HepG2 (cell line): ENCODE data around the gene PTPRE. TPM values are rescaled to one million over a fixed set of nuclear protein-coding genes. Genes with fewer than 3 reads are reported as not detected.

Experiments
- ATAC-seq: fragments of 200-7000 bp; cut with Tn5 transposase; 3 replicates; pipeline ENCODE4 v1.9.1; 2020; ENCODE audit warnings: mild to moderate bottlenecking, moderate library complexity
- BruUV-seq: library from RNA; stranded (reverse); fragments of 400-500 nt; replicated peaks from 2 replicates; lab custom pipeline; 2021; lab: Mats Ljungman, UMichigan
- CTCF ChIA-PET: fragments of 300-600 bp; formaldehyde crosslinking; extraction: SDS; loops from one replicate; lab custom pipeline; 2021; ENCODE audit warnings: low total read pairs, inconsistent platforms, low intra/inter-chr PET ratio; lab: Yijun Ruan, JAX
- POLR2A ChIA-PET: fragments of 350-600 bp; sonication (Branson Sonifier 250); formaldehyde crosslinking; loops from one replicate; lab custom pipeline; 2020; ENCODE audit warnings: antibody characterized with exemption, inconsistent platforms; lab: Yijun Ruan, JAX
- DNase-seq: peaks from one replicate; pipeline ENCODE4 v3.0.0-alpha.2; 2015; ENCODE audit warnings: low spot score
- FAIRE-seq: peaks from 3 replicates; lab custom pipeline; 2011; peaks lifted over from hg19 to GRCh38; lab: Jason Lieb, UNC
- H2AFZ ChIP-seq: one replicate; pipeline ENCODE4 v1.6.1; 2011; ENCODE audit warnings: low read length, inconsistent platforms
- H3K27ac ChIP-seq: fragments of 300-600 bp; 3 replicates; pipeline ENCODE4 v1.8.0; 2011; ENCODE audit warnings: mixed run types, mild to moderate bottlenecking, mixed read lengths, low read length, inconsistent platforms; ENCODE audit not compliant: insufficient read depth; ENCODE audit errors: extremely low read length
- H3K27me3 ChIP-seq, 2 experiments: fragments of 200-600 bp in 1 of 2; 2 replicates in 1 of 2; 3 replicates in 1 of 2; pipeline versions ENCODE4 v1.6.0 to v1.8.0; 2011; ENCODE audit warnings: low read length in 2 of 2, mild to moderate bottlenecking in 2 of 2, moderate library complexity in 2 of 2, inconsistent platforms in 1 of 2; ENCODE audit not compliant: insufficient read depth in 2 of 2, control insufficient read depth in 1 of 2
- H3K36me3 ChIP-seq, 2 experiments: fragments of 200-600 bp in 1 of 2; replicated peaks in 1 of 2; 2 replicates in 1 of 2; 3 replicates in 1 of 2; pipeline versions ENCODE4 v1.5.1 to v1.8.0; 2011; ENCODE audit warnings: low read length in 2 of 2, inconsistent platforms in 1 of 2; ENCODE audit not compliant: insufficient read depth in 2 of 2, control insufficient read depth in 1 of 2
- H3K4me1 ChIP-seq: 2 replicates; pipeline ENCODE4 v1.5.1; 2012; ENCODE audit warnings: low read length, inconsistent platforms; ENCODE audit not compliant: insufficient read depth
- H3K4me2 ChIP-seq: 2 replicates; pipeline ENCODE4 v1.6.0; 2011; ENCODE audit warnings: low read depth, low read length, inconsistent platforms
- H3K4me3 ChIP-seq, 3 experiments: fragments of 200-600 bp in 1 of 3; sonication (generic), shearing (Covaris generic) in 1 of 3; replicated peaks in 1 of 3; 2 replicates each; pipeline ENCODE4 v1.5.1; 2011 to 2016; ENCODE audit warnings: low read length in 3 of 3, inconsistent platforms in 2 of 3, low read depth in 2 of 3, mild to moderate bottlenecking in 2 of 3, control low read depth in 1 of 3, mixed read lengths in 1 of 3; ENCODE audit not compliant: insufficient read depth in 1 of 3
- H3K79me2 ChIP-seq: one replicate; pipeline ENCODE4 v1.6.1; 2011; ENCODE audit warnings: low read length, inconsistent platforms; ENCODE audit not compliant: insufficient read depth
- H3K9ac ChIP-seq: 2 replicates; pipeline ENCODE4 v1.6.0; 2011; ENCODE audit warnings: mild to moderate bottlenecking, low read depth, low read length, inconsistent platforms; ENCODE audit not compliant: insufficient read depth
- H3K9me3 ChIP-seq: 2 replicates; pipeline ENCODE4 v1.5.1; 2012; ENCODE audit warnings: mild to moderate bottlenecking, low read length
- H4K20me1 ChIP-seq: 2 replicates; pipeline ENCODE4 v1.6.0; 2011; ENCODE audit warnings: inconsistent platforms, mild to moderate bottlenecking, low read length, moderate library complexity; ENCODE audit not compliant: insufficient read depth
- CEBPB ChIP-seq: IDR thresholded peaks from 2 replicates; pipeline ENCODE4 v1.6.1; 2011; ENCODE audit warnings: low read depth, low read length, improper control_type of control experiment, borderline replicate concordance
- FOXA3 ChIP-seq: IDR thresholded peaks from 2 replicates; pipeline ENCODE4 v1.6.1; 2016; ENCODE audit warnings: missing genetic modification reagents, missing compliant biosample characterization
- HNF4A ChIP-seq: sonication (generic); formaldehyde crosslinking; IDR thresholded peaks from 2 replicates; pipeline ENCODE4 v1.4.0; 2020; ENCODE audit warnings: missing genetic modification reagents
- NCOR1 ChIP-seq: fragments of 200-600 bp; sonication (generic); IDR thresholded peaks from 2 replicates; pipeline ENCODE4 v1.7.0; 2017; ENCODE audit warnings: antibody characterized with exemption, low read length, borderline replicate concordance
- NR2F6 ChIP-seq, 2 experiments: IDR thresholded peaks; 2 replicates each; pipeline ENCODE4 v1.6.1; 2016; ENCODE audit warnings: antibody characterized with exemption in 1 of 2, mild to moderate bottlenecking in 1 of 2
- RAD21 ChIP-seq: fragments of 450-650 bp; formaldehyde crosslinking; IDR thresholded peaks from 2 replicates; pipeline ENCODE4 v1.5.0; 2020; ENCODE audit warnings: mild to moderate bottlenecking
- SALL1 ChIP-seq: sonication (generic); formaldehyde crosslinking; IDR thresholded peaks from 2 replicates; pipeline ENCODE4 v1.8.0; 2022; ENCODE audit warnings: mild to moderate bottlenecking, missing genetic modification reagents
- SNAI1 ChIP-seq: sonication (generic); formaldehyde crosslinking; IDR thresholded peaks from 2 replicates; pipeline ENCODE4 v1.5.0; 2020; ENCODE audit warnings: mild to moderate bottlenecking, missing genetic modification reagents, borderline replicate concordance
- TCF7L2 ChIP-seq: IDR thresholded peaks from 2 replicates; pipeline ENCODE4 v1.6.1; 2011; ENCODE audit warnings: mild to moderate bottlenecking, low read depth, low read length, moderate library complexity
- ZKSCAN8 ChIP-seq: IDR thresholded peaks from 2 replicates; pipeline ENCODE4 v1.6.1; 2016; ENCODE audit warnings: borderline replicate concordance, missing genetic modification reagents, missing compliant biosample characterization
- ZNF644 ChIP-seq: IDR thresholded peaks from 2 replicates; pipeline ENCODE4 v1.6.1; 2016; ENCODE audit warnings: low read depth
- ZNF766 ChIP-seq: sonication (generic); formaldehyde crosslinking; IDR thresholded peaks from 2 replicates; pipeline ENCODE4 v1.5.0; 2020; ENCODE audit warnings: missing genetic modification reagents, borderline replicate concordance
- WGBS: methylation state at CpG from one replicate; pipeline ENCODE4 v1.1.6; 2017; ENCODE audit warnings: low lambda C conversion rate; 5-methylcytosine and 5-hydroxymethylcytosine counted together
- in situ Hi-C: cut with HindIII; loops from 2 replicates; pipeline ENCODE4 v1.10.0; 2017; ENCODE audit warnings: low pct_unique_long_range_greater_than_20kb; ENCODE audit not compliant: extremely low pct_ligation_motif_present
- intact Hi-C: fragments of 100-400 bp; cut with micrococcal nuclease; formaldehyde crosslinking; loops from one replicate; pipeline ENCODE4 v1.10.0; 2022; ENCODE audit not compliant: unreplicated experiment
- polyA plus RNA-seq, 8 experiments: library from polyadenylated mRNA; depleted of rRNA in 3 of 8; stranded (reverse) in 7 of 8; unstranded in 1 of 8; fragments of >200 nt; fragmentation: Illumina TruSeq in 4 of 8; extraction: Trizol in 4 of 8; gene quantifications; 2 replicates each; pipeline versions ENCODE4 v1.2.1 to v1.2.3, GENCODE V29; 2011 to 2016; ENCODE audit warnings: low read depth in 4 of 8, missing spikeins in 1 of 8, mixed read lengths in 1 of 8; ENCODE audit not compliant: insufficient read depth in 1 of 8
- total RNA-seq, 5 experiments: library from RNA; depleted of rRNA; stranded (reverse); fragments of >200 nt; fragmentation: Illumina TruSeq; extraction: Trizol; gene quantifications; 2 replicates each; pipeline ENCODE4 v1.2.3, GENCODE V29; 2016; ENCODE audit warnings: low read depth in 1 of 5
- TF ChIP-seq, protein P1 (sequence below): sonication (generic); formaldehyde crosslinking; IDR thresholded peaks from 2 replicates; pipeline ENCODE4 v1.8.0; 2022; ENCODE audit warnings: missing genetic modification reagents, mild to moderate bottlenecking, moderate library complexity, borderline replicate concordance
- TF ChIP-seq, protein P2 (sequence below): sonication (generic); formaldehyde crosslinking; IDR thresholded peaks from 2 replicates; pipeline ENCODE4 v1.4.0; 2020; ENCODE audit warnings: low read depth, mild to moderate bottlenecking, missing genetic modification reagents
- TF ChIP-seq, protein P3 (sequence below): IDR thresholded peaks from 2 replicates; pipeline ENCODE4 v1.6.1; 2012; ENCODE audit warnings: inconsistent platforms
- TF ChIP-seq, protein P4 (sequence below): IDR thresholded peaks from 2 replicates; pipeline ENCODE4 v1.4.0; 2020; ENCODE audit warnings: mild to moderate bottlenecking, missing genetic modification reagents

Gene PTPRE
- total and polyA plus RNA-seq, 2 of the 13 experiments (the other 11 are each of a cell fraction or from before 2014, with no cell fraction given): 0.01 to 0.02 TPM

DNA sequence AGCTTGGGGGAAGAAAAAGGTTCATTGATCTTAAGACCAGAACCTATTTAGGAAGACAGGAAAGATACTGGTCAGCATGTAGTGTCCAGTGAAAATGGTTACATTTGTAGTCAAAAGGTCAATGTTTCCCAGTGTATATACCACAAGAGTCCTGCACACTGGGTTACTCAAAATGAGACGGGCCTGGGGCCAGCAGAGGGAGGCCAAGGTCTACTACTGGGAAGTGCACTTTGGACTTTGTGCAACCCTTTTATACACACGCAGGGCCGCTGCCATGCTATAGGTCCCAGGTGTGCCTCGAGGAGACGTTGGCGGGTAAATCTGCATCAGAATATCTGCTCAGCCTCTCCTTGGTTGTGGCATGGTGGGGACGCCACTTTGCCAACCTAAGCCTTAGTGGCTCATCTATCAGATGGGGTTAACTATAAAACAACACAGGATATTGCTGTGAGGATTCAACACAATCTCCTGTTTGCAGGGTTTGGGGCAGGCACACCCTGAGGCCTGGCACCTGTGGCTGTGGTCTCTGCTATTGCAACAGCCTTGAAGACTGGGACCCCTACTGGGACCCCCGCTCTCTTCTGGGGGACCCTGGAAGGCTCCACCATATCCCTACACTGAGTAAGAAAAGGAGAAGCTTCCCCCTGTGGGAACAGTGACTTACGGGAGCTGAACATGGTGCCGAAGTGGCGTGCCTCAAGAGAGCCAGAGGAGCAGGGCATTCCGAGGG lies 33.9 kb upstream of the PTPRE start:
- FAIRE-seq: no peak
- TF ChIP-seq, protein P1, sequence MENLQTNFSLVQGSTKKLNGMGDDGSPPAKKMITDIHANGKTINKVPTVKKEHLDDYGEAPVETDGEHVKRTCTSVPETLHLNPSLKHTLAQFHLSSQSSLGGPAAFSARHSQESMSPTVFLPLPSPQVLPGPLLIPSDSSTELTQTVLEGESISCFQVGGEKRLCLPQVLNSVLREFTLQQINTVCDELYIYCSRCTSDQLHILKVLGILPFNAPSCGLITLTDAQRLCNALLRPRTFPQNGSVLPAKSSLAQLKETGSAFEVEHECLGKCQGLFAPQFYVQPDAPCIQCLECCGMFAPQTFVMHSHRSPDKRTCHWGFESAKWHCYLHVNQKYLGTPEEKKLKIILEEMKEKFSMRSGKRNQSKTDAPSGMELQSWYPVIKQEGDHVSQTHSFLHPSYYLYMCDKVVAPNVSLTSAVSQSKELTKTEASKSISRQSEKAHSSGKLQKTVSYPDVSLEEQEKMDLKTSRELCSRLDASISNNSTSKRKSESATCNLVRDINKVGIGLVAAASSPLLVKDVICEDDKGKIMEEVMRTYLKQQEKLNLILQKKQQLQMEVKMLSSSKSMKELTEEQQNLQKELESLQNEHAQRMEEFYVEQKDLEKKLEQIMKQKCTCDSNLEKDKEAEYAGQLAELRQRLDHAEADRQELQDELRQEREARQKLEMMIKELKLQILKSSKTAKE (CRISPR knock-in tag): no peak
- TF ChIP-seq, protein P2, sequence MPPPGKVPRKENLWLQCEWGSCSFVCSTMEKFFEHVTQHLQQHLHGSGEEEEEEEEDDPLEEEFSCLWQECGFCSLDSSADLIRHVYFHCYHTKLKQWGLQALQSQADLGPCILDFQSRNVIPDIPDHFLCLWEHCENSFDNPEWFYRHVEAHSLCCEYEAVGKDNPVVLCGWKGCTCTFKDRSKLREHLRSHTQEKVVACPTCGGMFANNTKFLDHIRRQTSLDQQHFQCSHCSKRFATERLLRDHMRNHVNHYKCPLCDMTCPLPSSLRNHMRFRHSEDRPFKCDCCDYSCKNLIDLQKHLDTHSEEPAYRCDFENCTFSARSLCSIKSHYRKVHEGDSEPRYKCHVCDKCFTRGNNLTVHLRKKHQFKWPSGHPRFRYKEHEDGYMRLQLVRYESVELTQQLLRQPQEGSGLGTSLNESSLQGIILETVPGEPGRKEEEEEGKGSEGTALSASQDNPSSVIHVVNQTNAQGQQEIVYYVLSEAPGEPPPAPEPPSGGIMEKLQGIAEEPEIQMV (CRISPR knock-in tag): no peak
- TF ChIP-seq TCF7L2: no peak
- TF ChIP-seq, protein P3, sequence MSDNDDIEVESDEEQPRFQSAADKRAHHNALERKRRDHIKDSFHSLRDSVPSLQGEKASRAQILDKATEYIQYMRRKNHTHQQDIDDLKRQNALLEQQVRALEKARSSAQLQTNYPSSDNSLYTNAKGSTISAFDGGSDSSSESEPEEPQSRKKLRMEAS: peak; percentile 43; the same call in 1 of the 2 replicates
- TF ChIP-seq CEBPB: peak; percentile 28; the same call in 1 of the 2 replicates
- TF ChIP-seq RAD21 (CRISPR knock-in tag): peak; percentile 32; the same call in 1 of the 2 replicates
- peak; percentile 21; the same call in 1 of the 2 replicates for TF ChIP-seq FOXA3 (CRISPR knock-in tag)
- peak; percentile 45; the same call in 1 of the 2 replicates for TF ChIP-seq ZNF644 (CRISPR knock-in tag)
- TF ChIP-seq NR2F6 (IDR thresholded peaks at IDR 0.05): 0 out of 2 replicates have a peak, but pooled peaks have one; percentile 11
- no peak for TF ChIP-seq NR2F6 (CRISPR knock-in tag; IDR thresholded peaks at IDR 0.05)
- TF ChIP-seq NCOR1: peak; percentile 90
- TF ChIP-seq, protein P4, sequence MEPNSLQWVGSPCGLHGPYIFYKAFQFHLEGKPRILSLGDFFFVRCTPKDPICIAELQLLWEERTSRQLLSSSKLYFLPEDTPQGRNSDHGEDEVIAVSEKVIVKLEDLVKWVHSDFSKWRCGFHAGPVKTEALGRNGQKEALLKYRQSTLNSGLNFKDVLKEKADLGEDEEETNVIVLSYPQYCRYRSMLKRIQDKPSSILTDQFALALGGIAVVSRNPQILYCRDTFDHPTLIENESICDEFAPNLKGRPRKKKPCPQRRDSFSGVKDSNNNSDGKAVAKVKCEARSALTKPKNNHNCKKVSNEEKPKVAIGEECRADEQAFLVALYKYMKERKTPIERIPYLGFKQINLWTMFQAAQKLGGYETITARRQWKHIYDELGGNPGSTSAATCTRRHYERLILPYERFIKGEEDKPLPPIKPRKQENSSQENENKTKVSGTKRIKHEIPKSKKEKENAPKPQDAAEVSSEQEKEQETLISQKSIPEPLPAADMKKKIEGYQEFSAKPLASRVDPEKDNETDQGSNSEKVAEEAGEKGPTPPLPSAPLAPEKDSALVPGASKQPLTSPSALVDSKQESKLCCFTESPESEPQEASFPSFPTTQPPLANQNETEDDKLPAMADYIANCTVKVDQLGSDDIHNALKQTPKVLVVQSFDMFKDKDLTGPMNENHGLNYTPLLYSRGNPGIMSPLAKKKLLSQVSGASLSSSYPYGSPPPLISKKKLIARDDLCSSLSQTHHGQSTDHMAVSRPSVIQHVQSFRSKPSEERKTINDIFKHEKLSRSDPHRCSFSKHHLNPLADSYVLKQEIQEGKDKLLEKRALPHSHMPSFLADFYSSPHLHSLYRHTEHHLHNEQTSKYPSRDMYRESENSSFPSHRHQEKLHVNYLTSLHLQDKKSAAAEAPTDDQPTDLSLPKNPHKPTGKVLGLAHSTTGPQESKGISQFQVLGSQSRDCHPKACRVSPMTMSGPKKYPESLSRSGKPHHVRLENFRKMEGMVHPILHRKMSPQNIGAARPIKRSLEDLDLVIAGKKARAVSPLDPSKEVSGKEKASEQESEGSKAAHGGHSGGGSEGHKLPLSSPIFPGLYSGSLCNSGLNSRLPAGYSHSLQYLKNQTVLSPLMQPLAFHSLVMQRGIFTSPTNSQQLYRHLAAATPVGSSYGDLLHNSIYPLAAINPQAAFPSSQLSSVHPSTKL: 0 out of 2 replicates have a peak, but pooled peaks have one; percentile 23
- TF ChIP-seq ZNF766 (CRISPR knock-in tag): no peak
- peak; percentile 97 for TF ChIP-seq HNF4A
- no peak for TF ChIP-seq ZKSCAN8 (CRISPR knock-in tag)
- TF ChIP-seq SNAI1: no peak
- TF ChIP-seq SALL1 (CRISPR knock-in tag): peak; percentile 31; the same call in 1 of the 2 replicates

More for the DNA sequence above, 33.9 kb upstream of the PTPRE start:
- H2AFZ ChIP-seq: no peak overlapping the region
- no peak overlapping the region for H3K9ac ChIP-seq
- POLR2A ChIA-PET: no interaction called here
- BruUV-seq: no TSS peak
- peaks cover 9% of the 10 kb centered on the region for H3K4me1 ChIP-seq
- no peaks in the 10 kb centered on the region for H3K36me3 ChIP-seq
- CTCF ChIA-PET: interaction anchor here (1.3 kb wide), 1 partner anchor 138 kb away, joined by 4 read pairs; no protein-coding TSS in a partner anchor
- intact Hi-C loops: loop anchor here (10.0 kb wide), 1 partner anchor 142 kb away; no protein-coding TSS in a partner anchor
- no peaks in the 10 kb centered on the region for H3K79me2 ChIP-seq
- in situ Hi-C loops: loop anchor here (25.0 kb wide), 1 partner anchor 636 kb away; no protein-coding TSS in a partner anchor
- H4K20me1 ChIP-seq: no peaks in the 10 kb centered on the region
- WGBS: 53% methylated on average over 6 of the region's 12 CpGs
- no peak overlapping the region for H3K4me2 ChIP-seq
- peaks cover 9% of the 10 kb centered on the region; the same call in 1 of the 2 replicates for H3K9me3 ChIP-seq
- no peaks in the 10 kb centered on the region for H3K27me3 ChIP-seq
- no peak overlapping the region for H3K27ac ChIP-seq
- ATAC-seq (peak; percentile 89), DNase-seq (peak; percentile 49)
- H3K4me3 ChIP-seq: no peak overlapping the region
